Keratinocyte (primary cell): ENCODE results near the gene IMPDH2. TPM values are rescaled to one million over a fixed set of nuclear protein-coding genes. Genes with fewer than 3 reads are reported as not detected.

Experiments
- DNase-seq: peaks from one replicate; pipeline ENCODE4 v3.0.0-alpha.2; 2011; ENCODE audit warnings: low read depth, missing footprints, low spot score
- FAIRE-seq: peaks from 2 replicates; lab custom pipeline; 2011; peaks lifted over from hg19 to GRCh38; lab: Jason Lieb, UNC
- H2AFZ ChIP-seq: 2 replicates; pipeline ENCODE4 v1.6.0; 2012; ENCODE audit warnings: low read length, control low read depth, inconsistent platforms; ENCODE audit not compliant: control insufficient read depth
- H3K27ac ChIP-seq: 2 replicates; pipeline ENCODE4 v1.5.1; 2011; ENCODE audit warnings: low read length; ENCODE audit not compliant: control insufficient read depth, insufficient read depth
- H3K27me3 ChIP-seq: 3 replicates; pipeline ENCODE4 v1.6.0; 2011; ENCODE audit warnings: low read length; ENCODE audit not compliant: control insufficient read depth, insufficient read depth; ENCODE audit errors: extremely low read depth
- H3K36me3 ChIP-seq, 2 experiments: 2 replicates in 1 of 2; 3 replicates in 1 of 2; pipeline ENCODE4 v1.5.1; 2011; ENCODE audit warnings: low read length in 2 of 2, mild to moderate bottlenecking in 1 of 2; ENCODE audit not compliant: control insufficient read depth in 2 of 2, insufficient read depth in 2 of 2; ENCODE audit errors: extremely low read depth in 1 of 2
- H3K4me1 ChIP-seq: 3 replicates; pipeline ENCODE4 v1.5.1; 2011; ENCODE audit warnings: low read length; ENCODE audit not compliant: control insufficient read depth, insufficient read depth; ENCODE audit errors: extremely low read depth
- H3K4me2 ChIP-seq: 3 replicates; pipeline ENCODE4 v1.6.0; 2011; ENCODE audit warnings: low read depth, low read length; ENCODE audit not compliant: control insufficient read depth, insufficient read depth; ENCODE audit errors: extremely low read depth
- H3K4me3 ChIP-seq, 3 experiments: fragments of 200-600 bp in 1 of 3; sonication (generic) in 1 of 3; 2 replicates in 2 of 3; 3 replicates in 1 of 3; pipeline ENCODE4 v1.5.1; 2011 to 2016; ENCODE audit warnings: low read length in 3 of 3, mild to moderate bottlenecking in 3 of 3, control low read depth in 2 of 3, inconsistent platforms in 1 of 3, low read depth in 1 of 3, mixed read lengths in 1 of 3, mixed run types in 1 of 3, moderate library complexity in 1 of 3; ENCODE audit not compliant: control insufficient read depth in 2 of 3, insufficient read depth in 2 of 3; ENCODE audit errors: extremely low read depth in 1 of 3
- H3K79me2 ChIP-seq: 2 replicates; pipeline ENCODE4 v1.6.0; 2012; ENCODE audit warnings: low read length; ENCODE audit not compliant: control insufficient read depth, insufficient read depth
- H3K9ac ChIP-seq: 3 replicates; pipeline ENCODE4 v1.6.0; 2011; ENCODE audit warnings: low read length; ENCODE audit not compliant: control insufficient read depth, insufficient read depth; ENCODE audit errors: extremely low read depth
- H3K9me1 ChIP-seq: 3 replicates; pipeline ENCODE4 v1.6.0; 2011; ENCODE audit warnings: low read length; ENCODE audit not compliant: control insufficient read depth, insufficient read depth; ENCODE audit errors: extremely low read depth
- H3K9me3 ChIP-seq: 2 replicates; pipeline ENCODE4 v1.5.1; 2012; ENCODE audit warnings: low read depth, low read length; ENCODE audit not compliant: control insufficient read depth
- H4K20me1 ChIP-seq: 3 replicates; pipeline ENCODE4 v1.6.0; 2011; ENCODE audit warnings: low read length; ENCODE audit not compliant: control insufficient read depth, insufficient read depth; ENCODE audit errors: extremely low read depth
- EZH2 ChIP-seq: IDR thresholded peaks from one replicate; pipeline ENCODE4 v1.6.1; 2012; ENCODE audit warnings: inconsistent platforms, mild to moderate bottlenecking, low read length, moderate library complexity
- dilution Hi-C: fragments of 300-500 bp; cut with MboI; formaldehyde crosslinking; loops from one replicate; pipeline ENCODE4 v1.7.0; 2020; ENCODE audit warnings: low sequenced_read_pairs; ENCODE audit not compliant: extremely low pct_ligation_motif_present
- polyA plus RNA-seq, 5 experiments: library from polyadenylated mRNA; depleted of rRNA in 3 of 5; stranded (reverse) in 3 of 5; stranded (forward) in 1 of 5; unstranded in 1 of 5; fragments of >200 nt; gene quantifications; 1 replicate in 1 of 5; 2 replicates in 3 of 5; 3 replicates in 1 of 5; pipeline versions ENCODE4 v1.2.1 to v1.2.3, GENCODE V29; 2011 to 2012; ENCODE audit warnings: missing spikeins in 2 of 5, low read depth in 1 of 5, low replicate concordance in 1 of 5
- TF ChIP-seq, protein P1 (sequence below), 3 experiments: IDR thresholded peaks in 1 of 3; conservative IDR thresholded peaks in 1 of 3; optimal IDR thresholded peaks in 1 of 3; 2 replicates in 2 of 3; 3 replicates in 1 of 3; pipeline versions ENCODE3 to v1.5.1; 2011; ENCODE audit warnings: low read length in 3 of 3, mild to moderate bottlenecking in 3 of 3, moderate library complexity in 2 of 3, control low read depth in 1 of 3, inconsistent platforms in 1 of 3; ENCODE audit not compliant: insufficient read depth in 2 of 3; ENCODE audit errors: extremely low read depth in 1 of 3

Gene IMPDH2
- polyA plus RNA-seq, 1 donor (not counting 4 experiments of a cell fraction or from before 2014, with no cell fraction given) = 221 TPM

DNA sequence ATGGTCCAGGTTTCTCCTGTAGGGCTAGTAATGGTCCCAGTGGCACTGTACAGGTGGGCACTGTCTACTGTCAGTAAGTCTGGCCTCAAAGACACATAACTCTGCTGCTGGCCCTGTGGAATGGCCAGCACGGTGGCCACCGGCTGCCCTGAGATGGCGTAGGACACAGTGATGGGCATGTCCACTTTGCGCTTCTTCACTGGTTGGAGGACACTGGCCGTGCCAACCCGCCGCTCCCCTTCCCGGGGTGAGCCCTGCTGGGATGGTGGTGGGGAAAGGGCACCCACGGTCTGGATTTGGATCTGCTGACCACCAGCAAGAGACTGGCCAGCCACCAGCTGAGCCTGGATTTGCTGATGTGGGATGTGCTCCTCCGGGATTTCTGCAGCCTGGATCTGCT is 28.1 kb upstream of the IMPDH2 start:
- no peak overlapping the region for H3K9ac ChIP-seq
- no peaks in the 10 kb centered on the region for H4K20me1 ChIP-seq

DNA sequence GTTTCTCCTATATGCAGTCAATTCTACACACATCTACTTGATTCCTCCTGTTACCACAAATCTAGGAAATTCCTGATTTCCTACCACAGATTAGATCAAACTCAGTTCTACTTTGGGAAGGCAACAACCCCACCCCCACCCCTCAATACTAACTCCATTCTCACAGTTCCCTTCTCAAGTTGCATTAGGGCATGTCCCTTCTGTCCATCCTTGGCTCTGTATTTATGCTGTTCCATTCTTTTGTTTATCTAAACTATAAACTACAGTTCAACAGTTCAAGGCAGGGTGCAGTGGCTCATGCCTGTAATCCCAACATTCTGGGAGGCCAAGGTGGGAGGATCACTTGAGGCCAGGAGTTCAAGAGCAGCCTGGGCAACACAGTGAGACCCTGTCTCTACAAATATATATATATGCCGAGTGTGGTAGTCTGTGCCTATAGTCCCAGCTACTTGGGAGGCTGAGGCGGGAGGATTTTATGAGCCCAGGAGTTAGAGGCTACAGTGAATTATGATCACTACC is 25.2 kb upstream of the IMPDH2 start:
- Histone ChIP-seq H2AFZ (no peak overlapping the region), H3K9me1 (peaks cover 3% of the 10 kb centered on the region), H3K27me3 (no peaks in the 10 kb centered on the region), H3K27ac (no peak overlapping the region), H3K9me3 (no peaks in the 10 kb centered on the region), H3K36me3 (peaks cover 21 to 33% of the 10 kb centered on the region in 2 experiments), H3K9ac (no peak overlapping the region), H3K4me3 (no peak overlapping the region), H3K4me2 (no peak overlapping the region), H3K79me2 (peaks cover 14% of the 10 kb centered on the region), H4K20me1 (no peaks in the 10 kb centered on the region), H3K4me1 (no peaks in the 10 kb centered on the region)
- dilution Hi-C loops = no loop called here
- no peak for FAIRE-seq
- DNase-seq = no peak
- TF ChIP-seq EZH2 = no peak
- TF ChIP-seq, protein P1, sequence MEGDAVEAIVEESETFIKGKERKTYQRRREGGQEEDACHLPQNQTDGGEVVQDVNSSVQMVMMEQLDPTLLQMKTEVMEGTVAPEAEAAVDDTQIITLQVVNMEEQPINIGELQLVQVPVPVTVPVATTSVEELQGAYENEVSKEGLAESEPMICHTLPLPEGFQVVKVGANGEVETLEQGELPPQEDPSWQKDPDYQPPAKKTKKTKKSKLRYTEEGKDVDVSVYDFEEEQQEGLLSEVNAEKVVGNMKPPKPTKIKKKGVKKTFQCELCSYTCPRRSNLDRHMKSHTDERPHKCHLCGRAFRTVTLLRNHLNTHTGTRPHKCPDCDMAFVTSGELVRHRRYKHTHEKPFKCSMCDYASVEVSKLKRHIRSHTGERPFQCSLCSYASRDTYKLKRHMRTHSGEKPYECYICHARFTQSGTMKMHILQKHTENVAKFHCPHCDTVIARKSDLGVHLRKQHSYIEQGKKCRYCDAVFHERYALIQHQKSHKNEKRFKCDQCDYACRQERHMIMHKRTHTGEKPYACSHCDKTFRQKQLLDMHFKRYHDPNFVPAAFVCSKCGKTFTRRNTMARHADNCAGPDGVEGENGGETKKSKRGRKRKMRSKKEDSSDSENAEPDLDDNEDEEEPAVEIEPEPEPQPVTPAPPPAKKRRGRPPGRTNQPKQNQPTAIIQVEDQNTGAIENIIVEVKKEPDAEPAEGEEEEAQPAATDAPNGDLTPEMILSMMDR (optimal IDR thresholded peaks at IDR 0.05 in 1 of 3, IDR thresholded peaks at IDR 0.05 in 1 of 3, conservative IDR thresholded peaks at IDR 0.05 in 1 of 3; ENCODE audit: extremely low read depth in 1 of 3, insufficient read depth in 2 of 3, low read length in 3 of 3) = no peak

More for the DNA sequence above, 28.1 kb upstream of the IMPDH2 start:
- peaks cover 5% of the 10 kb centered on the region for H3K79me2 ChIP-seq
- DNase-seq (no peak), FAIRE-seq (no peak)
- H3K27ac ChIP-seq = no peak overlapping the region
- H3K36me3 ChIP-seq = peaks cover 22 to 34% of the 10 kb centered on the region in 2 experiments
- no peaks in the 10 kb centered on the region for H3K27me3 ChIP-seq
- no peaks in the 10 kb centered on the region for H3K4me1 ChIP-seq
- no peak overlapping the region for H2AFZ ChIP-seq
- no peaks in the 10 kb centered on the region for H3K9me3 ChIP-seq
- no peaks in the 10 kb centered on the region for H3K9me1 ChIP-seq
- no peak for TF ChIP-seq EZH2
- TF ChIP-seq, protein P1 (optimal IDR thresholded peaks at IDR 0.05 in 1 of 3, IDR thresholded peaks at IDR 0.05 in 1 of 3, conservative IDR thresholded peaks at IDR 0.05 in 1 of 3; ENCODE audit: extremely low read depth in 1 of 3, insufficient read depth in 2 of 3, low read length in 3 of 3) = no peak
- no peak overlapping the region for H3K4me3 ChIP-seq
- dilution Hi-C loops = no loop called here
- no peak overlapping the region for H3K4me2 ChIP-seq
